B cell (primary cell): Measurements from ENCODE around the gene NKTR. TPM values are rescaled to one million over a fixed set of nuclear protein-coding genes. Genes with fewer than 3 reads are reported as not detected.

Source experiments
- ATAC-seq: fragments of 200-7000 bp; cut with Tn5 transposase; one replicate; pipeline ENCODE4 v1.10.0; 2021; ENCODE audit warnings: low read depth, mild to moderate bottlenecking, moderate number of reproducible peaks, moderate library complexity
- CTCF ChIA-PET: fragments of 350-600 bp; sonication (Branson Sonifier 250); formaldehyde crosslinking; loops from one replicate; lab custom pipeline; 2021; ENCODE audit warnings: antibody characterized with exemption, inconsistent platforms; lab: Charles Lee
- POLR2A ChIA-PET: fragments of 350-600 bp; sonication (Branson Sonifier 250); formaldehyde crosslinking; loops from one replicate; lab custom pipeline; 2021; ENCODE audit warnings: antibody characterized with exemption; lab: Charles Lee
- DNase-seq: peaks from one replicate; pipeline ENCODE4 v3.0.0; 2013
- H2AFZ ChIP-seq: 2 replicates; pipeline ENCODE4 v1.6.1; 2012; ENCODE audit warnings: mild to moderate bottlenecking, low read depth, low read length; ENCODE audit not compliant: insufficient read depth, poor library complexity, severe bottlenecking
- H3K27ac ChIP-seq, 2 donors: 1 replicate in 1 of 2; 2 replicates in 1 of 2; pipeline ENCODE4 v1.5.1; 2012 to 2013; ENCODE audit warnings: low read length in 2 of 2, mild to moderate bottlenecking in 2 of 2, moderate library complexity in 1 of 2
- H3K27me3 ChIP-seq, 4 experiments: fragments of 200-600 bp in 1 of 4; sonication (generic) in 1 of 4; replicated peaks in 1 of 4; 1 replicate in 2 of 4; 2 replicates in 2 of 4; pipeline versions ENCODE4 v1.6.1 to v1.7.0; 2013 to 2016; ENCODE audit warnings: low read length in 3 of 4, mild to moderate bottlenecking in 2 of 4, mixed read lengths in 1 of 4, moderate library complexity in 1 of 4; ENCODE audit not compliant: insufficient read depth in 4 of 4, control insufficient read depth in 3 of 4; ENCODE audit errors: control extremely low read depth in 1 of 4
- H3K36me3 ChIP-seq, 2 experiments: replicated peaks in 1 of 2; 1 replicate in 1 of 2; 2 replicates in 1 of 2; pipeline versions ENCODE4 v1.6.1 to v1.7.1; 2013; ENCODE audit warnings: low read length in 1 of 2; ENCODE audit not compliant: insufficient read depth in 2 of 2, control insufficient read depth in 1 of 2; ENCODE audit errors: control extremely low read depth in 1 of 2, extremely low read depth in 1 of 2
- H3K4me1 ChIP-seq, 2 donors: fragments of 200-600 bp in 1 of 2; sonication (generic) in 1 of 2; 1 replicate in 1 of 2; 2 replicates in 1 of 2; pipeline versions ENCODE4 v1.5.1 to v1.6.1; 2013 to 2017; ENCODE audit warnings: low read length in 2 of 2; ENCODE audit not compliant: control insufficient read depth in 2 of 2, insufficient read depth in 2 of 2
- H3K4me2 ChIP-seq: replicated peaks from 2 replicates; pipeline ENCODE3; 2012; ENCODE audit warnings: mild to moderate bottlenecking, low read depth, low read length; ENCODE audit not compliant: poor library complexity, severe bottlenecking
- H3K4me3 ChIP-seq, 5 experiments: fragments of 200-600 bp in 1 of 5; sonication (generic) in 1 of 5; 1 replicate in 3 of 5; 2 replicates in 2 of 5; pipeline versions ENCODE4 v1.5.1 to v1.7.0; 2011 to 2016; ENCODE audit warnings: low read length in 4 of 5, mild to moderate bottlenecking in 4 of 5, low read depth in 2 of 5, control low read depth in 1 of 5, moderate library complexity in 1 of 5; ENCODE audit not compliant: insufficient read depth in 1 of 5; ENCODE audit errors: control extremely low read depth in 1 of 5, extremely low read depth in 1 of 5
- H3K79me2 ChIP-seq: fragments of 200-600 bp; sonication (generic); one replicate; pipeline ENCODE4 v1.6.0; 2016; ENCODE audit warnings: low read length; ENCODE audit not compliant: control insufficient read depth, insufficient read depth
- H3K9ac ChIP-seq: fragments of 200-600 bp; sonication (generic); 2 replicates; pipeline ENCODE4 v1.6.1; 2017; ENCODE audit warnings: mild to moderate bottlenecking, low read length, moderate library complexity
- H3K9me3 ChIP-seq, 3 donors: one replicate each; pipeline versions ENCODE4 v1.6.1 to v1.7.1; 2013; ENCODE audit warnings: low read length in 2 of 3; ENCODE audit not compliant: control insufficient read depth in 2 of 3, insufficient read depth in 1 of 3; ENCODE audit errors: control extremely low read depth in 1 of 3
- H4K20me1 ChIP-seq: 2 replicates; pipeline ENCODE4 v1.6.0; 2012; ENCODE audit warnings: mild to moderate bottlenecking, low read length; ENCODE audit not compliant: insufficient read depth, control insufficient read depth, poor library complexity, severe bottlenecking
- H3K27ac Mint-ChIP-seq: one replicate; pipeline ENCODE4 v1.8.0; 2021; ENCODE audit warnings: mixed read lengths
- H3K27me3 Mint-ChIP-seq: one replicate; pipeline ENCODE4 v1.8.0; 2021; ENCODE audit warnings: mixed read lengths
- H3K4me1 Mint-ChIP-seq: one replicate; pipeline ENCODE4 v1.8.0; 2021; ENCODE audit warnings: mixed read lengths
- H3K4me3 Mint-ChIP-seq: one replicate; pipeline ENCODE4 v1.8.0; 2021; ENCODE audit warnings: mixed read lengths
- H3K9me3 Mint-ChIP-seq: one replicate; pipeline ENCODE4 v1.8.0; 2022; ENCODE audit warnings: mixed read lengths; ENCODE audit not compliant: insufficient read depth
- CTCF ChIP-seq: fragments of 200-600 bp; IDR thresholded peaks from one replicate; pipeline ENCODE4 v1.8.0; 2022; ENCODE audit warnings: antibody characterized with exemption, mild to moderate bottlenecking
- EZH2 ChIP-seq: IDR thresholded peaks from 2 replicates; pipeline ENCODE4 v1.6.1; 2012; ENCODE audit warnings: borderline replicate concordance, low read depth, mild to moderate bottlenecking, moderate library complexity, low read length; ENCODE audit not compliant: insufficient read depth, poor library complexity, severe bottlenecking
- WGBS: methylation state at CpG from one replicate; pipeline ENCODE4 v1.1.5; 2013; ENCODE audit warnings: missing lambda C conversion rate; ENCODE audit not compliant: insufficient coverage; 5-methylcytosine and 5-hydroxymethylcytosine counted together
- intact Hi-C: fragments of 100-400 bp; cut with micrococcal nuclease; formaldehyde crosslinking; loops from one replicate; pipeline ENCODE4 v1.10.0; 2022
- polyA plus RNA-seq: library from polyadenylated mRNA; depleted of rRNA; stranded (reverse); fragments of >200 nt; gene quantifications from 2 replicates; pipeline ENCODE4 v1.2.3, GENCODE V29; 2012
- total RNA-seq, 2 donors: library from RNA; stranded (reverse); fragments of 120-200 nt in 1 of 2; gene quantifications; 1 replicate in 1 of 2; 2 replicates in 1 of 2; pipeline versions ENCODE4 v1.2.3 to v1.2.4, GENCODE V29; 2013 to 2022

The NKTR gene
- total and polyA plus RNA-seq, 2 donors (not counting 1 experiment from before 2014, with no cell fraction given) = 58.0 to 227 TPM

- no peak for DNase-seq
- Histone ChIP-seq H3K79me2 (no peaks in the 10 kb centered on the region), H3K9me3 (no peaks in the 10 kb centered on the region), H3K4me2 (no peak overlapping the region), H3K9ac (no peak overlapping the region), H4K20me1 (no peaks in the 10 kb centered on the region), H2AFZ (no peak overlapping the region), H3K36me3 (peaks cover 29 to 73% of the 10 kb centered on the region in 2 experiments), H3K27me3 (no peaks in the 10 kb centered on the region), H3K4me3 (no peak overlapping the region), H3K4me1 (no peaks in the 10 kb centered on the region), H3K27ac (no peak overlapping the region)
- H3K9me3 Mint-ChIP-seq = no peaks in the 10 kb centered on the region
- TF ChIP-seq EZH2 (no peak), CTCF (no peak)
- no peaks in the 10 kb centered on the region for H3K4me1 Mint-ChIP-seq
- H3K27ac Mint-ChIP-seq = no peak overlapping the region
- POLR2A ChIA-PET = no interaction called here
- WGBS = 89% methylated on average over 2 of the region's 2 CpGs
- no peak for ATAC-seq
- no peak overlapping the region for H3K4me3 Mint-ChIP-seq
- CTCF ChIA-PET = no interaction called here
- H3K27me3 Mint-ChIP-seq = no peaks in the 10 kb centered on the region
- intact Hi-C loops = no loop called here
These were observed 31.1 kb downstream of the NKTR start for GRCh38 chr3:42631620-42632019.

GRCh38 chr3:42632146-42632545 is 31.7 kb downstream of the NKTR start:
- H2AFZ ChIP-seq = no peak overlapping the region
- DNase-seq = no peak
- H3K9me3 ChIP-seq = no peaks in the 10 kb centered on the region
- CTCF ChIA-PET = no interaction called here
- ATAC-seq = no peak
- no peak overlapping the region for H3K4me2 ChIP-seq
- H3K4me3 ChIP-seq = no peak overlapping the region
- H3K27me3 ChIP-seq = no peaks in the 10 kb centered on the region
- intact Hi-C loops = no loop called here
- H3K9ac ChIP-seq = no peak overlapping the region
- no peaks in the 10 kb centered on the region for H3K4me1 ChIP-seq
- H3K27ac Mint-ChIP-seq = no peak overlapping the region
- peaks cover 30 to 74% of the 10 kb centered on the region in 2 experiments for H3K36me3 ChIP-seq
- H3K27ac ChIP-seq = no peak overlapping the region
- TF ChIP-seq EZH2 (no peak), CTCF (no peak)
- POLR2A ChIA-PET = no interaction called here
- H3K79me2 ChIP-seq = no peaks in the 10 kb centered on the region
- no peaks in the 10 kb centered on the region for H3K9me3 Mint-ChIP-seq
- no peak overlapping the region for H3K4me3 Mint-ChIP-seq
- no peaks in the 10 kb centered on the region for H4K20me1 ChIP-seq
- no peaks in the 10 kb centered on the region for H3K27me3 Mint-ChIP-seq
- H3K4me1 Mint-ChIP-seq = no peaks in the 10 kb centered on the region
- no CpG with 5 or more reads among the region's 1 CpG for WGBS
